Activated CD4-positive, alpha-beta T cell treated with anti-CD3 and anti-CD28 coated beads, Interleukin-2, amount 50 U/mL, for 4 hours (primary cell): Measurements from ENCODE around the gene MBNL1.

Experiments
- DNase-seq, 2 experiments: peaks; one replicate each; pipeline ENCODE4 v3.0.0-alpha.2; 2020

The MBNL1 gene

GRCh38 chr3:152499791-152500385, 231.2 kb downstream of the MBNL1 start:
- no peak for DNase-seq

GRCh38 chr3:152505926-152506325, 237.2 kb downstream of the MBNL1 start:
- DNase-seq, result no peak

GRCh38 chr3:152508705-152509104, 240.0 kb downstream of the MBNL1 start:
- DNase-seq, result no peak

- no peak for DNase-seq
These were observed 243.2 kb downstream of the MBNL1 start for GRCh38 chr3:152511904-152512303.

- DNase-seq, result no peak
These were observed 244.7 kb downstream of the MBNL1 start for GRCh38 chr3:152513301-152513960.
